Mucosa of rectum (tissue), 2 donors: Measurements from ENCODE around the gene UBE2O.

ENCODE experiments used
- H3K27ac ChIP-seq, 2 donors: one replicate each; pipeline ENCODE4 v1.7.0; 2013; ENCODE audit warnings: inconsistent platforms in 2 of 2, low read depth in 2 of 2, low read length in 2 of 2
- H3K27me3 ChIP-seq, 2 donors: one replicate each; pipeline ENCODE4 v1.7.0; 2013; ENCODE audit warnings: low read length in 2 of 2; ENCODE audit not compliant: control insufficient read depth in 2 of 2, insufficient read depth in 2 of 2
- H3K36me3 ChIP-seq, 2 donors: one replicate each; pipeline ENCODE4 v1.7.0; 2013; ENCODE audit warnings: low read length in 2 of 2; ENCODE audit not compliant: control insufficient read depth in 2 of 2, insufficient read depth in 2 of 2
- H3K4me1 ChIP-seq, 2 donors: one replicate each; pipeline ENCODE4 v1.7.0; 2013; ENCODE audit warnings: low read length in 2 of 2, mild to moderate bottlenecking in 1 of 2; ENCODE audit not compliant: control insufficient read depth in 2 of 2, insufficient read depth in 2 of 2
- H3K4me3 ChIP-seq, 2 donors: one replicate each; pipeline ENCODE4 v1.7.0; 2013; ENCODE audit warnings: low read length in 2 of 2
- H3K9ac ChIP-seq, 2 donors: one replicate each; pipeline ENCODE4 v1.7.0; 2013; ENCODE audit warnings: low read length in 2 of 2, low read depth in 1 of 2, mild to moderate bottlenecking in 1 of 2
- H3K9me3 ChIP-seq, 2 donors: one replicate each; pipeline ENCODE4 v1.7.0; 2013; ENCODE audit warnings: low read length in 2 of 2; ENCODE audit not compliant: control insufficient read depth in 2 of 2
- donor health status: healthy.
- donor health status: Normal muscosa, but diverticular disease.

UBE2O gene

DNA sequence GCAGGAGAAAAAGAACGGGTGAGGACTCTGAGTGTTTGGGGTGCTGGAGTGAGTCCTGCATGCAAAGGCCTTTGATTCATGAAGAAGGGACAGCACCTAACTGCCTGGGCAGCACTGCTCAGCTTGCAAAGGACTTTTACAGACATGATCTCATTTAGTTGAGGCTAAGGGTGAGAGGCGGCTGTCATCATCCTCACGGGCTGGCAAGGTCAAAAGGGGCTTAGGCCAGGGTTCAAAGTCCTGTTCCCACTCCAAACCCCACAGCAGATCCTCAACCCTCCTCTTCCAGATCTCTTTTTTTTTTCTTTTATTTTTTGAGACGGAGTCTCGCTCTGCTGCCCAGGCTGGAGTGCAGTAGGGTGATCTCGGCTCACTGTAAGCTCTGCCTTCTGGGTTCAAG, 43.5 kb upstream of the UBE2O start:
- no peaks in the 10 kb centered on the region for H3K36me3 ChIP-seq
- no peak overlapping the region for H3K4me3 ChIP-seq
- H3K27ac ChIP-seq: no peak overlapping the region
- no peaks in the 10 kb centered on the region for H3K27me3 ChIP-seq
- H3K9ac ChIP-seq: no peak overlapping the region
- no peaks in the 10 kb centered on the region for H3K9me3 ChIP-seq
- peaks cover 48 to 70% of the 10 kb centered on the region in 2 donors for H3K4me1 ChIP-seq

GRCh38 chr17:76495663-76496400, 42.9 kb upstream of the UBE2O start:
- no peaks in the 10 kb centered on the region for H3K9me3 ChIP-seq
- H3K4me3 ChIP-seq: no peak overlapping the region
- no peaks in the 10 kb centered on the region for H3K27me3 ChIP-seq
- H3K36me3 ChIP-seq: no peaks in the 10 kb centered on the region
- peak overlapping the region in 1 of 2 donors; percentile 16 for H3K27ac ChIP-seq
- H3K4me1 ChIP-seq: peaks cover 53 to 74% of the 10 kb centered on the region in 2 donors
- no peak overlapping the region for H3K9ac ChIP-seq

- peak overlapping the region; percentile 41 to 60 for H3K9ac ChIP-seq
- no peaks in the 10 kb centered on the region for H3K27me3 ChIP-seq
- H3K36me3 ChIP-seq: no peaks in the 10 kb centered on the region
- H3K9me3 ChIP-seq: no peaks in the 10 kb centered on the region
- peak overlapping the region; percentile 33 to 59 for H3K4me3 ChIP-seq
- peak overlapping the region; percentile 67 to 90 for H3K27ac ChIP-seq
- H3K4me1 ChIP-seq: peaks cover 45 to 68% of the 10 kb centered on the region in 2 donors
Observed at GRCh38 chr17:76493505-76494167, 40.7 kb upstream of the UBE2O start.

DNA sequence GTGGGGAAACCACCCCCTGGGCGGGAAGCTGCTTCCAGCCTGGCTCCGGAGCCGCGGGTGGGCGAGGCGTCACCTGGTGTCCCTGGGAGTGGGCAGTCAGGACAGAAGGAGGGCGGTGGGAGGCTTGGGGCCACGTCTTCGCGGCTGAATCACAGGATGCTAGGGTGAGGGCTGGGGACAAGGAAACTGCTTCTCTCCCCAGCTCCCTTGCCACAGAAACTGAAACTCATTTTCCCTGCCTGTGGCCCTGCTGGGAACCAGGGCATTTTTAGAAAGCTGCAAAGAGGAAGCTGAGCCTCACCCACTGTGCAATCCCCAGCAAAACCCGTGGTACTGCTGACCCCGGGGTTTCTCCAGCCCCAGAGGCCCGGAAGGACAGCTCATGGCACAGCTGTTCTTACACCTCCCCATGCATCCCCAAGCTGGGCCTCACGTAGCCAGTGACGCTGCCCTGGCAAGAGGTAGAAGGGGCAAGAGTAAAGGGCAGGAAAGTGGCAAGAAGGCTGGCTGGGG, 40.1 kb upstream of the UBE2O start:
- H3K27ac ChIP-seq: peak overlapping the region; percentile 67 to 90
- peak overlapping the region; percentile 33 to 59 for H3K4me3 ChIP-seq
- peak overlapping the region; percentile 60 for H3K9ac ChIP-seq
- peaks cover 40 to 62% of the 10 kb centered on the region in 2 donors for H3K4me1 ChIP-seq
- no peaks in the 10 kb centered on the region for H3K36me3 ChIP-seq
- no peaks in the 10 kb centered on the region for H3K9me3 ChIP-seq
- no peaks in the 10 kb centered on the region for H3K27me3 ChIP-seq

- peaks cover 37 to 56% of the 10 kb centered on the region in 2 donors for H3K4me1 ChIP-seq
- peak overlapping the region; percentile 67 to 90 for H3K27ac ChIP-seq
- H3K4me3 ChIP-seq: peak overlapping the region; percentile 33 to 59
- H3K27me3 ChIP-seq: no peaks in the 10 kb centered on the region
- H3K36me3 ChIP-seq: no peaks in the 10 kb centered on the region
- H3K9ac ChIP-seq: peak overlapping the region; percentile 60
- H3K9me3 ChIP-seq: no peaks in the 10 kb centered on the region
Observed at GRCh38 chr17:76492123-76492988, 39.4 kb upstream of the UBE2O start.

DNA sequence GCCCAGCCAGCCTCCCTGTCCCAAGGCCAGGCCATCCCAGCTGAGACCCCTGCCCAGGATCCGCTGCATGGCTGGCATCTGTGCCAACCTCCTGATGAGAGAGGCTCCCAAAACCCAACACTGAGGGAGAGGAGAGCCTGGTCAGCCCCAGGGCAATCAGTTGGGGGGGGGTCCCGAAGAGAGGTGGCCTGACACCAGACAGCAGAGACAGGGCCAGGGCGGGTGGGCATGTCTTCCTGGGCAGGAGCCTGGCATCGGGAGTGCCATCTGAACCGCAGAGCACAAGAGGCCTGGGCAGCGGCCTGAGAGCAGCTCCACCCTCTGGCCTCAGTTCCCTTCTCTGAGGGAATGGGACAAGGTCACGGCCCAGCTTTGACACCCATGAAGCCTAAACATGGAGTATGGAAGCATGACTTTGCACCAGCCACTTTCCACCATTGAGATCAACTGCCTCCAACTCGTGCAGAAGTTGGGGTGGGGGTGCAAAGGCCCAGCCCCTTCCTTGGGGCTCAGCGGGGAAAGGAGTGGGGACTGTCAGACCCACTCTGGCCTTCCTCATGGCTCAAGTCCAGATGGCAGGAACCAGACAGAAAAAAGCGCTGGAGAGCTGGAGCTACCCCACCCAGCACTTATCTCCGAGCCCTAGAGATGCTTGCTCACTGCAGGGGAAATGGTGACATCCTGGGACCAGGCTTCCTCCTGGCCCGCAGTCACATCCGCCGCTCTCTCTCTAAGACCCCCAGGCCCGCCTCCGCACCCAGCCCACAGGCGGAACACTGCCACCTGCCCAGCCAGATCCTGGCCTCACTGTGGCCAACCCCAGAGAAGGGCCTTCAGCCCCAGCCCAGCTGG, 38.5 kb upstream of the UBE2O start:
- Histone ChIP-seq H3K36me3 (no peaks in the 10 kb centered on the region), H3K27ac (peak overlapping the region; percentile 67 to 90), H3K9me3 (no peaks in the 10 kb centered on the region), H3K4me1 (peaks cover 37 to 52% of the 10 kb centered on the region in 2 donors), H3K4me3 (no peak overlapping the region), H3K27me3 (no peaks in the 10 kb centered on the region), H3K9ac (peak overlapping the region in 1 of 2 donors; percentile 60)

DNA sequence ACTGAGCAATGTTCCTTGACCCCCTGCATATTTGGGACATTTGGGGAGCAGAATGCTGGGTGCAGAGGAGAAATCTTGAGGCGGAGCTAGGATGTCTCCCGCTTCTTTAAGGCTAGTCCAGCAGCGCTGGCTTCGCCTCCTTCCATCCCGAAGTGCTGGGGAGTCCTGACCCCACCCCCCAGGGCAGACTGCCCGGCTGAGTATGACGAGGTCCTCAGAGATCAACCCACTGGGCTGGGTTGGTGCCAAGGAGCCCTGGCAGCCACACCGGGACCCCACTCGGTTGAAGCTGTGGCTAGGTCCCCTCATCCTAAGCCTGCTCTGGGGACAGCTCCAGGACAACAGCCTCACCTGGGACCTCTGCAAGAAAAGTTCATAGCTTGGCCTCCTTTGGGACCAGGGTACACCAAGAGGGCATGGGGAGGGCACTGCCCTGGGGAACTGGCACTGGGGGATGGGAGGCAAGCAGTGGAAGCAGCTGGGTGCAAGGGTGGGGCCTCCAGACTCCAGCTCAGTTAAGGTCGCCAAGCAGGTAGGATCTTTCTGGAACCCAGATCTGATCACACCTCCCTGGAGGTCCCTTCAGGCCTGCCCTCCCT, 37.3 kb upstream of the UBE2O start:
- Histone ChIP-seq H3K9me3 (no peaks in the 10 kb centered on the region), H3K27ac (no peak overlapping the region), H3K27me3 (no peaks in the 10 kb centered on the region), H3K4me1 (peaks cover 37 to 44% of the 10 kb centered on the region in 2 donors), H3K4me3 (no peak overlapping the region), H3K36me3 (no peaks in the 10 kb centered on the region), H3K9ac (no peak overlapping the region)

GRCh38 chr17:76487451-76488192, 34.7 kb upstream of the UBE2O start:
- no peak overlapping the region for H3K27ac ChIP-seq
- no peaks in the 10 kb centered on the region for H3K36me3 ChIP-seq
- H3K4me1 ChIP-seq: peaks cover 25 to 31% of the 10 kb centered on the region in 2 donors
- no peaks in the 10 kb centered on the region for H3K27me3 ChIP-seq
- H3K4me3 ChIP-seq: no peak overlapping the region
- no peaks in the 10 kb centered on the region for H3K9me3 ChIP-seq
- no peak overlapping the region for H3K9ac ChIP-seq
